Cardiac fibroblast (primary cell): ENCODE results near the gene RAB7A.

Experiments
- DNase-seq, 2 donors: peaks; one replicate each; pipeline versions ENCODE4 v3.0.0 to v3.0.0-alpha.2; 2010; ENCODE audit warnings: low read depth in 2 of 2
- H3K4me3 ChIP-seq, 2 donors: replicated peaks in 1 of 2; 1 replicate in 1 of 2; 2 replicates in 1 of 2; pipeline ENCODE4 v1.5.1; 2011; ENCODE audit warnings: low read depth in 2 of 2, low read length in 2 of 2, mild to moderate bottlenecking in 2 of 2, moderate library complexity in 1 of 2
- TF ChIP-seq, protein P1 (sequence below): IDR thresholded peaks from one replicate; pipeline ENCODE4 v1.5.1; 2011; ENCODE audit warnings: low read depth, mild to moderate bottlenecking, low read length, inconsistent platforms

The RAB7A gene

DNA sequence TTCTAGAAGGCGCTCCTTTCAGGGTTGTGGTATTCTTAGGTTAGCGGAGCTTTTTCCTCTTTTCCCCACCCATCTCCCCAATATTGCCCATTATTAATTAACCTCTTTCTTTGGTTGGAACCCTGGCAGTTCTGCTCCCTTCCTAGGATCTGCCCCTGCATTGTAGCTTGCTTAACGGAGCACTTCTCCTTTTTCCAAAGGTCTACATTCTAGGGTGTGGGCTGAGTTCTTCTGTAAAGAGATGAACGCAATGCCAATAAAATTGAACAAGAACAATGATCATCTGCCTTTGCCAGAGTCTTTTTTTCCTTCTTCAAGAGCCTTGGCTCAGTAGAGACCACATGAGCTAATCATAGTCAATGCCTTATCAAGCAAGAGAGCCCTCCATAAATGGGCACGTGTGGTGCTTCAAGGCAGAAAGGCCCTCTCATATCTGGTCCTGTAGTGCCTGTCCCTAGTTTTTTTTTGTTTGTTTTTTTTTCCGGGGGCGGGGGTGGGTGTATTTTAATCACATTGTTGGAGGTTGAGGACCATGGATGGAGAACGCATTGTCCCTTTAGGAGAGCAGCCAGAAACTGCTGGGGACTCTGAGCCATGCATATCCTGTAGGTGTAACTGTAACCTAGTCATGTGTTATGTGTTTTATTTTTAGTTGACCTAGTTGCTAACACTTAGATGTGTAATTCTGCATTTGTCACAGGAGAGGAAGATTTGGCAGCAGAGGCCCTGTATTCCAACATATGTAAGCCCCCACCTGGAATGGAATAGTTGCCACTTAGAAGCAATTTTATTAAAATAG, 88.7 kb downstream of the RAB7A start:
- TF ChIP-seq, protein P1, sequence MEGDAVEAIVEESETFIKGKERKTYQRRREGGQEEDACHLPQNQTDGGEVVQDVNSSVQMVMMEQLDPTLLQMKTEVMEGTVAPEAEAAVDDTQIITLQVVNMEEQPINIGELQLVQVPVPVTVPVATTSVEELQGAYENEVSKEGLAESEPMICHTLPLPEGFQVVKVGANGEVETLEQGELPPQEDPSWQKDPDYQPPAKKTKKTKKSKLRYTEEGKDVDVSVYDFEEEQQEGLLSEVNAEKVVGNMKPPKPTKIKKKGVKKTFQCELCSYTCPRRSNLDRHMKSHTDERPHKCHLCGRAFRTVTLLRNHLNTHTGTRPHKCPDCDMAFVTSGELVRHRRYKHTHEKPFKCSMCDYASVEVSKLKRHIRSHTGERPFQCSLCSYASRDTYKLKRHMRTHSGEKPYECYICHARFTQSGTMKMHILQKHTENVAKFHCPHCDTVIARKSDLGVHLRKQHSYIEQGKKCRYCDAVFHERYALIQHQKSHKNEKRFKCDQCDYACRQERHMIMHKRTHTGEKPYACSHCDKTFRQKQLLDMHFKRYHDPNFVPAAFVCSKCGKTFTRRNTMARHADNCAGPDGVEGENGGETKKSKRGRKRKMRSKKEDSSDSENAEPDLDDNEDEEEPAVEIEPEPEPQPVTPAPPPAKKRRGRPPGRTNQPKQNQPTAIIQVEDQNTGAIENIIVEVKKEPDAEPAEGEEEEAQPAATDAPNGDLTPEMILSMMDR: no peak
- DNase-seq: no peak
- no peak overlapping the region for H3K4me3 ChIP-seq

GRCh38 chr3:128815318-128816064, 89.5 kb downstream of the RAB7A start:
- H3K4me3 ChIP-seq: no peak overlapping the region
- TF ChIP-seq, protein P1: no peak
- no peak for DNase-seq

DNA sequence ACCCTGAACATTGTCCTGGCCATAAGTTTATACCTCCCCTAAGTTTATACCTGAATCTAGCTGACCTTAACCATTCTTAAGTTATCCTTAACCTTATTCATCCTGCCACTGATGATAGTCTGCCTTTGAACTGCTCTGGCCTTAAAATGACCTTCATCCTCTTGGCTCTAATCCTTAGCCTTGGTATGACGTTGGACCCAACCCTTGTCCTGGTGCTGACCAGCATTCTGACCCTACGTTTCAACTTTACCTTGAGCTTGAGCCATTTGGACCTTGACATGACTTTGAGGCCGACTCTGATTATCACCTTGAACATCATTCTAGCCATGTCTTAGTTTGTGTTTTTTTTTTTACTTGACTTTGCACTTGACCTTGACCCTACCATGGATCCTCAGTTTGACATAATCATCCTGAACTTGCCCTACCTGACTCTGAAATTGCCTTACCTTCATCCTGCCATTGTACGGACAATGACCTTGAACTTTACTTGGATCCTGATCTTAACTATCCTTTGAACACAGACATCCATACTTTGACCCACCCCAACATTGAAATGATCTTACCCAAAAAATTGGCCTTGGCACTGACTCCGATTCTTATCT, 92.3 kb downstream of the RAB7A start:
- TF ChIP-seq, protein P1: no peak
- no peak overlapping the region for H3K4me3 ChIP-seq
- DNase-seq: no peak

DNA sequence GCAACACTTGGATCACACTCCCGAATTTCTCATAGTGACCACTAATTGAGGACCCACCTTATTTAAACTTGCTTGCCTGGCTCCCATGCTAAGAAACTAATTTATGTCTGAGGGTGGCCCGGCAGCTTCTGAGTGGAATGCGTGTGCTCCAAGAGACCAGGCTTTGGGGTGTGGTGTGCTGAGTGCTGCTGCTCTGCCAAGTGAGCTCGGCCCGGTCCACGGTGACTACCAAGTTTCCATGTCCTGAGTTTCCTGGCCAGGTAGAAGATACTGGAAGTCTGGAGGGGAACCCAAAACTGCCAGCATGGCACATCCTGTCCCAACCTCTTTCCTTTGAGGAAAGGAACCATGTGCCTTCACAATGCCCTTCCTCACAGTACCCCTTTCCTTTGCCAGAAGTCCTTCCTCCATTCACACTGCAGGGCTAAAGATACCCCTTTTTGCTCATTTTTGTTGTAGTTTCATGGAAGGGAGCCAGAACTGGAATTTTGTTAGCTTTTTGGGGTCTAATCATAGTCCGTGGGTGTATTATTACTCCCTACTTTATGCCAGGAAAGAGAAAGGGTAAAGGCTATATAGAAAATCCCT, 94.4 kb downstream of the RAB7A start:
- no peak for DNase-seq
- TF ChIP-seq, protein P1: no peak
- H3K4me3 ChIP-seq: no peak overlapping the region

DNA sequence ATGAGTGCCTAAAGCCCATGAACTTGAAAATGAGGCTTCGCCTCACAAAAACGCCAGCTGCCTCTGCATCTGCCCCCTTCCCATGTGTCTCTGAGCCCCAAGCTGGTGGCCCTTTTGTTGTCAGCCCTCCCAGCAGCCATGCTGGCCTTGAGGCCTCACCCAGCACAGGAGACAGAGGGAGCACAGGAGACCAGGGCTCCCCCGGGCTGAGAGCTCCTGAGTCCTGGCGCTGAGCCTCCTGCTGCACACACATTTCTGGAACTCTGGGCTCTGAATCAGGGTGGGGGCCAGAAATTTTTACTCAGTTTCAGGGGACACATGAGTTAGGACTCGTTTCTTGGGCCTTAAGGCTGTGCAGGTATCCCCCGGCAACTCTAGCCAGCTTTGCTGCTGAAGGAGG, 97.0 kb downstream of the RAB7A start:
- TF ChIP-seq, protein P1: no peak
- H3K4me3 ChIP-seq: no peak overlapping the region
- DNase-seq: no peak

DNA sequence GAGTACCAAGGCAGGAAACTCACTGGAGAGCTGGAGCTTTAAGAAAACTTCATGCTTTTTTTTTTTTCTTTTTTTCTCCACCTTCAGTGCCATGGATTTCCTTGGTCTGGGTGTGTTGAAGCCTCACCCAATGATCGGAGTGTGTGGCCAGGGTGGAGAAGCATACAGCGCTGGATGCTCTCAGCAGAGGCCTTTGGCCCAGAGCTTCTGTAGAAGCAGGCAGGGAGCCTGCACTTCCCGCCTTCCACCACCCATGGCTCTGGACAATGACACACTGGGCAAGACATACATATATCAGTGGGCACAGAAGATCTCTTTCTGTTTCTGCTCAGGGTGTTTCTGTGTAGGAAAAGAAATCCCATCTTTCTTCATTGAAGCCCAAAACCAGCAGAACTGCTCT, 97.6 kb downstream of the RAB7A start:
- no peak overlapping the region for H3K4me3 ChIP-seq
- TF ChIP-seq, protein P1: no peak
- no peak for DNase-seq
